ENCODE data around the gene MAPK11.

Gene MAPK11

GRCh38 chr22:50222508-50222907, 47.7 kb downstream of the MAPK11 start:
- no peaks in the 10 kb centered on the region for H3K4me1 ChIP-seq (ENCODE audit: low read length)

GRCh38 chr22:50221410-50222300, 48.5 kb downstream of the MAPK11 start:
- peaks cover 4% of the 10 kb centered on the region for H3K36me3 ChIP-seq (replicated peaks; ENCODE audit: low read depth, low read length)
- H3K27ac ChIP-seq (ENCODE audit: low read length) = no peak overlapping the region
- no peak overlapping the region for H3K4me3 ChIP-seq (ENCODE audit: low read length)
- H3K27me3 ChIP-seq (ENCODE audit: low read depth, low read length) = no peaks in the 10 kb centered on the region
- no peak overlapping the region for H3K9ac ChIP-seq (ENCODE audit: low read length)
- H3K4me2 ChIP-seq (ENCODE audit: low read length) = no peak overlapping the region
- no peaks in the 10 kb centered on the region for H4K20me1 ChIP-seq (ENCODE audit: insufficient read depth, low read length)
- TF ChIP-seq CTCF (IDR thresholded peaks at IDR 0.05; ENCODE audit: low read depth, low read length) = 0 out of 2 replicates have a peak, but pooled peaks have one; percentile 5
- TF ChIP-seq EZH2phosphoT487 (IDR thresholded peaks at IDR 0.05; ENCODE audit: low read depth) = no peak
- no peaks in the 10 kb centered on the region for H3K9me3 ChIP-seq (ENCODE audit: insufficient read depth, low read length)
- H3K4me1 ChIP-seq (ENCODE audit: low read length) = no peaks in the 10 kb centered on the region
- H2AFZ ChIP-seq (ENCODE audit: low read depth, low read length) = no peak overlapping the region
- H3K79me2 ChIP-seq (ENCODE audit: low read length) = no peaks in the 10 kb centered on the region

More at GRCh38 chr22:50222508-50222907, 47.7 kb downstream of the MAPK11 start:
- H3K36me3 ChIP-seq (replicated peaks; ENCODE audit: low read depth, low read length) = peaks cover 4% of the 10 kb centered on the region
- no peak overlapping the region for H3K4me3 ChIP-seq (ENCODE audit: low read length)
- no peaks in the 10 kb centered on the region for H3K9me3 ChIP-seq (ENCODE audit: insufficient read depth, low read length)
- no peak overlapping the region for H2AFZ ChIP-seq (ENCODE audit: low read depth, low read length)
- no peak overlapping the region for H3K27ac ChIP-seq (ENCODE audit: low read length)
- TF ChIP-seq EZH2phosphoT487 (IDR thresholded peaks at IDR 0.05; ENCODE audit: low read depth) = no peak
- TF ChIP-seq CTCF (IDR thresholded peaks at IDR 0.05; ENCODE audit: low read depth, low read length) = no peak
- no peaks in the 10 kb centered on the region for H3K27me3 ChIP-seq (ENCODE audit: low read depth, low read length)
- H3K4me2 ChIP-seq (ENCODE audit: low read length) = no peak overlapping the region
- H3K79me2 ChIP-seq (ENCODE audit: low read length) = no peaks in the 10 kb centered on the region
- no peak overlapping the region for H3K9ac ChIP-seq (ENCODE audit: low read length)
- no peaks in the 10 kb centered on the region for H4K20me1 ChIP-seq (ENCODE audit: insufficient read depth, low read length)

- no peak overlapping the region for H3K4me2 ChIP-seq (ENCODE audit: low read length)
- H3K4me1 ChIP-seq (ENCODE audit: low read length) = no peaks in the 10 kb centered on the region
- H3K27ac ChIP-seq (ENCODE audit: low read length) = no peak overlapping the region
- H3K9me3 ChIP-seq (ENCODE audit: insufficient read depth, low read length) = no peaks in the 10 kb centered on the region
- H3K27me3 ChIP-seq (ENCODE audit: low read depth, low read length) = no peaks in the 10 kb centered on the region
- H2AFZ ChIP-seq (ENCODE audit: low read depth, low read length) = no peak overlapping the region
- no peaks in the 10 kb centered on the region for H4K20me1 ChIP-seq (ENCODE audit: insufficient read depth, low read length)
- TF ChIP-seq CTCF (IDR thresholded peaks at IDR 0.05; ENCODE audit: low read depth, low read length) (no peak), EZH2phosphoT487 (IDR thresholded peaks at IDR 0.05; ENCODE audit: low read depth) (no peak)
- H3K36me3 ChIP-seq (replicated peaks; ENCODE audit: low read depth, low read length) = peaks cover 2% of the 10 kb centered on the region
- H3K9ac ChIP-seq (ENCODE audit: low read length) = no peak overlapping the region
- H3K4me3 ChIP-seq (ENCODE audit: low read length) = no peak overlapping the region
- no peaks in the 10 kb centered on the region for H3K79me2 ChIP-seq (ENCODE audit: low read length)
These were observed 49.4 kb downstream of the MAPK11 start for GRCh38 chr22:50220603-50221409.

Data from OCI-LY3 (cell line).